GM23338 (cell line): ENCODE data around the gene GSN.

Experiments used
- CTCF ChIP-seq, 2 experiments: fragments of 200-600 bp in 1 of 2; sonication (generic) in 1 of 2; conservative IDR thresholded peaks; 2 replicates each; pipeline versions ENCODE4 v1.5.1 to v1.6.1; 2016 to 2017; ENCODE audit warnings: antibody characterized with exemption in 2 of 2, low read depth in 2 of 2, mild to moderate bottlenecking in 2 of 2, moderate library complexity in 1 of 2
- EZH2 ChIP-seq: fragments of 200-600 bp; sonication (generic); IDR thresholded peaks from one replicate; pipeline ENCODE4 v1.8.0; 2017; ENCODE audit warnings: antibody characterized with exemption, mild to moderate bottlenecking, low read depth; ENCODE audit not compliant: unreplicated experiment
- EZH2phosphoT487 ChIP-seq: fragments of 200-600 bp; sonication (generic); IDR thresholded peaks from one replicate; pipeline ENCODE4 v1.8.1; 2018; ENCODE audit warnings: antibody characterized with exemption; ENCODE audit not compliant: unreplicated experiment
- JUNB ChIP-seq: IDR thresholded peaks from one replicate; pipeline ENCODE4 v1.6.1; 2016; ENCODE audit warnings: antibody characterized with exemption; ENCODE audit not compliant: unreplicated experiment
- POLR2AphosphoS5 ChIP-seq: IDR thresholded peaks from 2 replicates; pipeline ENCODE4 v1.6.1; 2016; ENCODE audit warnings: antibody characterized with exemption, low read depth
- REST ChIP-seq: IDR thresholded peaks from one replicate; pipeline ENCODE4 v1.6.1; 2018; ENCODE audit warnings: antibody characterized with exemption; ENCODE audit not compliant: unreplicated experiment

- TF ChIP-seq REST (no peak), JUNB (no peak), CTCF (conservative IDR thresholded peaks at IDR 0.05; ENCODE audit: low read depth in 2 of 2) (no peak), EZH2 (no peak), EZH2phosphoT487 (no peak), POLR2AphosphoS5 (no peak)
These were observed 1.1 kb downstream of the GSN start for GRCh38 chr9:121268851-121269641.
